IMR-90 (cell line): ENCODE data around the gene LHFPL6. TPM values are rescaled to one million over a fixed set of nuclear protein-coding genes. Genes with fewer than 3 reads are reported as not detected.

Source experiments
- ATAC-seq: fragments of 200-7000 bp; cut with Tn5 transposase; 2 replicates; pipeline ENCODE4 v1.9.1; 2020; ENCODE audit warnings: low read depth, mild to moderate bottlenecking, moderate library complexity
- BruUV-seq: library from RNA; stranded (reverse); fragments of 400-500 nt; replicated peaks from 2 replicates; lab custom pipeline; 2021; lab: Mats Ljungman, UMichigan
- CTCF ChIA-PET: fragments of 300-600 bp; formaldehyde crosslinking; extraction: SDS; loops from one replicate; lab custom pipeline; 2021; ENCODE audit warnings: antibody characterized with exemption; lab: Yijun Ruan, JAX
- POLR2A ChIA-PET: fragments of 300-600 bp; sonication (Branson Sonifier 250); formaldehyde crosslinking; loops from one replicate; lab custom pipeline; 2022; ENCODE audit warnings: antibody characterized with exemption; ENCODE audit not compliant: unreplicated experiment; lab: Charles Lee
- DNase-seq: peaks from one replicate; pipeline ENCODE4 v3.0.0; 2013
- H2AFZ ChIP-seq: replicated peaks from 2 replicates; pipeline ENCODE3; 2013; ENCODE audit warnings: low read length, mild to moderate bottlenecking; ENCODE audit not compliant: poor library complexity
- H2AK5ac ChIP-seq: 2 replicates; pipeline ENCODE4 v1.6.1; 2013; ENCODE audit warnings: low read depth, low read length, inconsistent platforms
- H2AK9ac ChIP-seq: replicated peaks from 2 replicates; pipeline ENCODE3; 2013; ENCODE audit warnings: mild to moderate bottlenecking, low read depth, low read length, moderate library complexity; ENCODE audit not compliant: poor library complexity
- H2BK120ac ChIP-seq: 2 replicates; pipeline ENCODE4 v1.6.1; 2013; ENCODE audit warnings: low read depth, low read length, inconsistent platforms
- H2BK15ac ChIP-seq: 3 replicates; pipeline ENCODE4 v1.6.1; 2013; ENCODE audit warnings: low read depth, low read length, inconsistent platforms
- H2BK20ac ChIP-seq: 2 replicates; pipeline ENCODE4 v1.6.1; 2013; ENCODE audit warnings: low read depth, mild to moderate bottlenecking, inconsistent platforms, low read length, moderate library complexity
- H2BK5ac ChIP-seq: 2 replicates; pipeline ENCODE4 v1.6.1; 2013; ENCODE audit warnings: mild to moderate bottlenecking, low read depth, low read length, inconsistent platforms; ENCODE audit not compliant: poor library complexity, severe bottlenecking
- H3K14ac ChIP-seq: replicated peaks from 2 replicates; pipeline ENCODE4 v1.6.1; 2013; ENCODE audit warnings: low read depth, low read length, inconsistent platforms
- H3K18ac ChIP-seq: 2 replicates; pipeline ENCODE4 v1.6.1; 2013; ENCODE audit warnings: low read depth, low read length, control low read depth
- H3K23ac ChIP-seq: 2 replicates; pipeline ENCODE4 v1.6.1; 2013; ENCODE audit warnings: low read depth, low read length, inconsistent platforms
- H3K27ac ChIP-seq: 2 replicates; pipeline ENCODE4 v1.5.1; 2013; ENCODE audit warnings: mild to moderate bottlenecking, control low read depth, low read length; ENCODE audit not compliant: insufficient read depth
- H3K27me3 ChIP-seq: 2 replicates; pipeline ENCODE4 v1.6.1; 2013; ENCODE audit warnings: low read length; ENCODE audit not compliant: control insufficient read depth, insufficient read depth
- H3K36me3 ChIP-seq: 2 replicates; pipeline ENCODE4 v1.6.1; 2013; ENCODE audit warnings: low read length, mixed read lengths; ENCODE audit not compliant: control insufficient read depth, insufficient read depth
- H3K4ac ChIP-seq: 2 replicates; pipeline ENCODE4 v1.6.1; 2013; ENCODE audit warnings: low read depth, low read length, inconsistent platforms
- H3K4me1 ChIP-seq: 2 replicates; pipeline ENCODE4 v1.6.1; 2013; ENCODE audit warnings: low read length, mixed read lengths; ENCODE audit not compliant: control insufficient read depth, insufficient read depth
- H3K4me2 ChIP-seq: 2 replicates; pipeline ENCODE4 v1.6.1; 2013; ENCODE audit warnings: low read depth, mild to moderate bottlenecking, control low read depth, low read length, moderate library complexity
- H3K4me3 ChIP-seq: 2 replicates; pipeline ENCODE4 v1.5.1; 2013; ENCODE audit warnings: low read depth, mild to moderate bottlenecking, control low read depth, low read length, moderate library complexity; ENCODE audit not compliant: insufficient read depth
- H3K56ac ChIP-seq: 2 replicates; pipeline ENCODE4 v1.6.1; 2013; ENCODE audit warnings: low read length, inconsistent platforms; ENCODE audit not compliant: insufficient read depth; ENCODE audit errors: extremely low read depth
- H3K79me1 ChIP-seq, 2 experiments: 2 replicates each; pipeline ENCODE4 v1.6.1; 2013; ENCODE audit warnings: low read length in 2 of 2, inconsistent platforms in 1 of 2, low read depth in 1 of 2
- H3K9ac ChIP-seq: 2 replicates; pipeline ENCODE4 v1.6.1; 2013; ENCODE audit warnings: low read depth, low read length, control low read depth
- H3K9me1 ChIP-seq: 2 replicates; pipeline ENCODE4 v1.6.1; 2013; ENCODE audit warnings: low read length, inconsistent platforms; ENCODE audit not compliant: insufficient read depth
- H3K9me3 ChIP-seq: 2 replicates; pipeline ENCODE4 v1.6.1; 2013; ENCODE audit warnings: low read length; ENCODE audit not compliant: control insufficient read depth, insufficient read depth
- H4K20me1 ChIP-seq: 2 replicates; pipeline ENCODE4 v1.6.1; 2013; ENCODE audit warnings: low read length, inconsistent platforms; ENCODE audit not compliant: insufficient read depth
- H4K5ac ChIP-seq: 2 replicates; pipeline ENCODE4 v1.6.1; 2013; ENCODE audit warnings: mild to moderate bottlenecking, low read depth, low read length, control low read depth
- H4K8ac ChIP-seq, 2 experiments: 2 replicates each; pipeline ENCODE4 v1.6.1; 2013; ENCODE audit warnings: low read depth in 2 of 2, low read length in 2 of 2, control low read depth in 1 of 2, inconsistent platforms in 1 of 2
- H4K91ac ChIP-seq: 2 replicates; pipeline ENCODE4 v1.6.1; 2013; ENCODE audit warnings: low read depth, low read length, inconsistent platforms; ENCODE audit not compliant: insufficient read depth
- CEBPB ChIP-seq: IDR thresholded peaks from 2 replicates; pipeline ENCODE4 v1.6.1; 2012; ENCODE audit warnings: low read depth, low read length, improper control_type of control experiment
- CHD1 ChIP-seq: IDR thresholded peaks from 2 replicates; pipeline ENCODE4 v1.6.1; 2012; ENCODE audit warnings: low read depth, low read length, improper control_type of control experiment
- FOS ChIP-seq: fragments of 150-350 bp; IDR thresholded peaks from 2 replicates; pipeline ENCODE4 v1.6.1; 2016; ENCODE audit warnings: low read depth, low read length
- MAFK ChIP-seq: IDR thresholded peaks from 2 replicates; pipeline ENCODE4 v1.6.1; 2012; ENCODE audit warnings: low read depth, low read length, improper control_type of control experiment
- MAZ ChIP-seq: IDR thresholded peaks from 2 replicates; pipeline ENCODE4 v1.6.1; 2012; ENCODE audit warnings: low read depth, mild to moderate bottlenecking, low read length, improper control_type of control experiment, moderate library complexity, borderline replicate concordance
- MXI1 ChIP-seq: IDR thresholded peaks from 2 replicates; pipeline ENCODE4 v1.6.1; 2012; ENCODE audit warnings: low read depth, mild to moderate bottlenecking, low read length, moderate library complexity, borderline replicate concordance
- NFE2L2 ChIP-seq: fragments of 150-350 bp; IDR thresholded peaks from 2 replicates; pipeline ENCODE4 v1.6.1; 2016; ENCODE audit warnings: low read depth, mild to moderate bottlenecking, low read length
- POLR2A ChIP-seq: IDR thresholded peaks from 2 replicates; pipeline ENCODE4 v1.6.1; 2012; ENCODE audit warnings: mild to moderate bottlenecking, low read depth, low read length
- RFX5 ChIP-seq: IDR thresholded peaks from 2 replicates; pipeline ENCODE4 v1.8.0; 2012; ENCODE audit warnings: low read depth, mild to moderate bottlenecking, low read length, moderate library complexity
- SMC3 ChIP-seq: fragments of 150-350 bp; IDR thresholded peaks from 2 replicates; pipeline ENCODE4 v1.6.1; 2016; ENCODE audit warnings: low read depth, mild to moderate bottlenecking, antibody characterized with exemption, low read length, moderate library complexity
- WGBS, 2 experiments: methylation state at CpG; one replicate each; pipeline versions ENCODE4 v1.1.5 to v1.1.7; 2013; ENCODE audit warnings: missing lambda C conversion rate in 2 of 2; ENCODE audit not compliant: insufficient read length in 1 of 2; ENCODE audit errors: extremely low coverage in 2 of 2; 5-methylcytosine and 5-hydroxymethylcytosine counted together
- dilution Hi-C: fragments of 300-500 bp; cut with HindIII; formaldehyde crosslinking; loops from one replicate; pipeline ENCODE4 v1.14.3; 2018; ENCODE audit warnings: low sequenced_read_pairs; ENCODE audit not compliant: unreplicated experiment
- in situ Hi-C: fragments of 300-500 bp; cut with MboI; formaldehyde crosslinking; loops from 3 replicates; pipeline ENCODE4 v1.14.3; 2019; ENCODE audit warnings: low sequenced_read_pairs, inconsistent platforms, mixed read lengths
- intact Hi-C: fragments of 100-400 bp; cut with micrococcal nuclease; formaldehyde crosslinking; loops from 2 replicates; pipeline ENCODE4 v1.10.0; 2022
- polyA plus RNA-seq, 3 experiments: library from polyadenylated mRNA; depleted of rRNA; stranded (reverse); fragments of >200 nt; gene quantifications; 2 replicates each; pipeline ENCODE4 v1.2.3, GENCODE V29; 2012; ENCODE audit warnings: low replicate concordance in 1 of 3
- total RNA-seq: library from RNA; depleted of rRNA; stranded (reverse); fragments of >200 nt; gene quantifications from 2 replicates; pipeline ENCODE4 v1.2.3, GENCODE V29; 2012
- TF ChIP-seq, protein P1 (sequence below): fragments of 150-350 bp; IDR thresholded peaks from 2 replicates; pipeline ENCODE4 v1.6.1; 2017; ENCODE audit warnings: mild to moderate bottlenecking, antibody characterized with exemption, low read length, low read depth
- TF ChIP-seq, protein P2 (sequence below): fragments of 150-350 bp; IDR thresholded peaks from 2 replicates; pipeline ENCODE4 v1.6.1; 2016; ENCODE audit warnings: low read depth, mild to moderate bottlenecking, low read length, moderate library complexity, borderline replicate concordance

Gene LHFPL6
- total and polyA plus RNA-seq, 2 of the 4 experiments (the other 2 are of a cell fraction) = 24.7 to 36.1 TPM

DNA sequence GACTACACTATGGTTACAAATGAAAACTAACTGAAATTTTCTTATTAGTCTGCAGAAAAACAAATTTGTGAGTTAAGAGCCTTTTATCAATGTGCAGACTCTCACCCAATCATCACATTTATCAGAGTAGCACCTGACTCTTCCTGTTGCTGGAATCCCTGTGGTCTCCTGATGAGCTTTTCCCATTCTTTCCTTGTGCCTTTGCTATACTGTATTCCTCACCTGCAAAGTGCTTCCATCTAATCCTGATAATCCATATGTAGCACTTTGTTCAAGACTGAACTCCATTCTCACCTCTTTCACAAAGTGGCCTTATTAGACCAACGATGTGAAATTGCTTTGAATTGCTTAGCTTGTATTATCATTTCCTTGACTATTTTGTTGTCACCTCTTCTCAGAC, 225.3 kb downstream of the LHFPL6 start:
- Histone ChIP-seq H4K8ac (no peak overlapping the region), H4K91ac (no peak overlapping the region), H2AK9ac (no peak overlapping the region), H3K23ac (no peak overlapping the region), H3K36me3 (no peaks in the 10 kb centered on the region), H4K20me1 (0 out of 2 replicates have a peak, but pooled peaks cover 4% of the 10 kb centered on the region), H2BK120ac (no peak overlapping the region), H3K4ac (no peak overlapping the region), H3K27ac (no peak overlapping the region), H3K9ac (no peak overlapping the region), H3K18ac (no peak overlapping the region), H3K9me3 (no peaks in the 10 kb centered on the region), H2BK5ac (no peak overlapping the region), H3K4me2 (no peak overlapping the region), H2BK15ac (no peak overlapping the region), H4K5ac (no peak overlapping the region), H3K56ac (no peak overlapping the region), H2AFZ (no peak overlapping the region), H3K4me3 (no peak overlapping the region), H3K27me3 (no peaks in the 10 kb centered on the region), H3K14ac (no peak overlapping the region), H2AK5ac (no peak overlapping the region), H3K4me1 (no peaks in the 10 kb centered on the region), H2BK20ac (no peak overlapping the region), H3K9me1 (peaks cover 3% of the 10 kb centered on the region; the same call in 1 of the 2 replicates), H3K79me1 (peaks cover 10 to 13% of the 10 kb centered on the region in 2 experiments; a peak in 3 of 4 replicates)
- dilution Hi-C loops (no loop called here), in situ Hi-C loops (no loop called here), intact Hi-C loops (no loop called here)
- WGBS, 2 experiments = no CpG with 5 or more reads among the region's 1 CpG
- ATAC-seq (no peak), DNase-seq (no peak)
- no TSS peak for BruUV-seq
- ChIA-PET CTCF (no interaction called here), POLR2A (no interaction called here)
- TF ChIP-seq CEBPB (no peak), CHD1 (no peak), RFX5 (no peak), NFE2L2 (no peak), SMC3 (no peak), FOS (no peak), MXI1 (no peak), POLR2A (no peak), MAZ (no peak), MAFK (no peak)
- TF ChIP-seq, protein P1, sequence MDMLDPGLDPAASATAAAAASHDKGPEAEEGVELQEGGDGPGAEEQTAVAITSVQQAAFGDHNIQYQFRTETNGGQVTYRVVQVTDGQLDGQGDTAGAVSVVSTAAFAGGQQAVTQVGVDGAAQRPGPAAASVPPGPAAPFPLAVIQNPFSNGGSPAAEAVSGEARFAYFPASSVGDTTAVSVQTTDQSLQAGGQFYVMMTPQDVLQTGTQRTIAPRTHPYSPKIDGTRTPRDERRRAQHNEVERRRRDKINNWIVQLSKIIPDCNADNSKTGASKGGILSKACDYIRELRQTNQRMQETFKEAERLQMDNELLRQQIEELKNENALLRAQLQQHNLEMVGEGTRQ = no peak
- TF ChIP-seq, protein P2, sequence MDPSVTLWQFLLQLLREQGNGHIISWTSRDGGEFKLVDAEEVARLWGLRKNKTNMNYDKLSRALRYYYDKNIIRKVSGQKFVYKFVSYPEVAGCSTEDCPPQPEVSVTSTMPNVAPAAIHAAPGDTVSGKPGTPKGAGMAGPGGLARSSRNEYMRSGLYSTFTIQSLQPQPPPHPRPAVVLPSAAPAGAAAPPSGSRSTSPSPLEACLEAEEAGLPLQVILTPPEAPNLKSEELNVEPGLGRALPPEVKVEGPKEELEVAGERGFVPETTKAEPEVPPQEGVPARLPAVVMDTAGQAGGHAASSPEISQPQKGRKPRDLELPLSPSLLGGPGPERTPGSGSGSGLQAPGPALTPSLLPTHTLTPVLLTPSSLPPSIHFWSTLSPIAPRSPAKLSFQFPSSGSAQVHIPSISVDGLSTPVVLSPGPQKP = no peak
